Vagina (tissue), 2 donors: ENCODE data around the gene COMMD10. TPM values are rescaled to one million over a fixed set of nuclear protein-coding genes. Genes with fewer than 3 reads are reported as not detected.

ENCODE experiments used
- DNase-seq, 2 donors: peaks; one replicate each; pipeline ENCODE4 v3.0.0-alpha.2; 2017; ENCODE audit errors: extremely low spot score in 2 of 2
- H3K27ac ChIP-seq: fragments of 200-600 bp; sonication (generic); one replicate; pipeline ENCODE4 v1.5.1; 2019
- H3K27me3 ChIP-seq: fragments of 200-600 bp; sonication (generic); one replicate; pipeline ENCODE4 v1.5.1; 2019
- H3K36me3 ChIP-seq, 2 donors: fragments of 200-600 bp; sonication (generic); one replicate each; pipeline ENCODE4 v1.5.1; 2017 to 2019
- H3K4me1 ChIP-seq: fragments of 200-600 bp; sonication (generic); one replicate; pipeline ENCODE4 v1.5.1; 2019
- H3K4me3 ChIP-seq, 2 donors: fragments of 200-600 bp; sonication (generic); 1 replicate in 1 of 2; 2 replicates in 1 of 2; pipeline ENCODE4 v1.5.1; 2016 to 2019
- H3K9me3 ChIP-seq: fragments of 200-600 bp; sonication (generic); one replicate; pipeline ENCODE4 v1.5.1; 2019
- CTCF ChIP-seq, 3 experiments: fragments of 450-650 bp in 2 of 3; fragments of 200-600 bp in 1 of 3; sonication (generic) in 1 of 3; IDR thresholded peaks; one replicate each; pipeline ENCODE4 v1.5.1; 2017 to 2019; ENCODE audit warnings: antibody characterized with exemption in 3 of 3, mild to moderate bottlenecking in 2 of 3, moderate library complexity in 2 of 3
- POLR2A ChIP-seq, 2 donors: fragments of 450-650 bp; IDR thresholded peaks; one replicate each; pipeline ENCODE4 v1.6.1; 2017; ENCODE audit warnings: antibody characterized with exemption in 2 of 2, mild to moderate bottlenecking in 2 of 2, moderate library complexity in 2 of 2
- POLR2AphosphoS5 ChIP-seq, 2 donors: sonication (generic); formaldehyde crosslinking; IDR thresholded peaks; one replicate each; pipeline ENCODE4 v1.9.0; 2017; ENCODE audit warnings: antibody characterized with exemption in 2 of 2, mild to moderate bottlenecking in 2 of 2, low read depth in 1 of 2; ENCODE audit not compliant: insufficient read depth in 1 of 2
- intact Hi-C: fragments of 100-400 bp; cut with DNase I; formaldehyde crosslinking; loops from one replicate; pipeline ENCODE4 v1.15.1; 2023
- total RNA-seq: library from RNA; depleted of rRNA; stranded (reverse); fragments of >200 nt; gene quantifications from one replicate; pipeline ENCODE4 v1.2.3, GENCODE V29; 2016

The COMMD10 gene
- total RNA-seq, 1 donor from 2014 or later: 22.6 TPM

- Histone ChIP-seq H3K9me3 (no peaks in the 10 kb centered on the region), H3K4me1 (no peaks in the 10 kb centered on the region), H3K36me3 (no peaks in the 10 kb centered on the region), H3K27me3 (no peaks in the 10 kb centered on the region), H3K4me3 (no peak overlapping the region), H3K27ac (no peak overlapping the region)
- DNase-seq: no peak
- intact Hi-C loops: no loop called here
- TF ChIP-seq CTCF (IDR thresholded peaks at IDR 0.05) (no peak), POLR2AphosphoS5 (IDR thresholded peaks at IDR 0.05; ENCODE audit: insufficient read depth in 1 of 2, low read depth in 1 of 2) (no peak), POLR2A (IDR thresholded peaks at IDR 0.05) (no peak)
Observed at GRCh38 chr5:116153687-116154174, 68.9 kb downstream of the COMMD10 start.

GRCh38 chr5:116154252-116154651, 69.4 kb downstream of the COMMD10 start:
- intact Hi-C loops: no loop called here
- TF ChIP-seq POLR2A (IDR thresholded peaks at IDR 0.05): no peak
- TF ChIP-seq CTCF (IDR thresholded peaks at IDR 0.05): no peak
- TF ChIP-seq POLR2AphosphoS5 (IDR thresholded peaks at IDR 0.05; ENCODE audit: insufficient read depth in 1 of 2, low read depth in 1 of 2): no peak
- H3K36me3 ChIP-seq: no peaks in the 10 kb centered on the region
- H3K27me3 ChIP-seq: no peaks in the 10 kb centered on the region
- H3K27ac ChIP-seq: no peak overlapping the region
- DNase-seq: no peak
- no peaks in the 10 kb centered on the region for H3K4me1 ChIP-seq
- H3K4me3 ChIP-seq: no peak overlapping the region
- H3K9me3 ChIP-seq: no peaks in the 10 kb centered on the region

GRCh38 chr5:116154931-116155330, 70.1 kb downstream of the COMMD10 start:
- no peak for TF ChIP-seq POLR2AphosphoS5 (IDR thresholded peaks at IDR 0.05; ENCODE audit: insufficient read depth in 1 of 2, low read depth in 1 of 2)
- no peak for TF ChIP-seq CTCF (IDR thresholded peaks at IDR 0.05)
- TF ChIP-seq POLR2A (IDR thresholded peaks at IDR 0.05): no peak
- no peaks in the 10 kb centered on the region for H3K9me3 ChIP-seq
- H3K27me3 ChIP-seq: no peaks in the 10 kb centered on the region
- no peak overlapping the region for H3K27ac ChIP-seq
- H3K4me1 ChIP-seq: no peaks in the 10 kb centered on the region
- H3K4me3 ChIP-seq: no peak overlapping the region
- intact Hi-C loops: no loop called here
- no peak for DNase-seq
- H3K36me3 ChIP-seq: no peaks in the 10 kb centered on the region

- no peak overlapping the region for H3K4me3 ChIP-seq
- H3K9me3 ChIP-seq: no peaks in the 10 kb centered on the region
- no peak overlapping the region for H3K27ac ChIP-seq
- no peak for DNase-seq
- H3K27me3 ChIP-seq: no peaks in the 10 kb centered on the region
- H3K36me3 ChIP-seq: no peaks in the 10 kb centered on the region
- TF ChIP-seq POLR2A (IDR thresholded peaks at IDR 0.05): no peak
- TF ChIP-seq POLR2AphosphoS5 (IDR thresholded peaks at IDR 0.05; ENCODE audit: insufficient read depth in 1 of 2, low read depth in 1 of 2): no peak
- TF ChIP-seq CTCF (IDR thresholded peaks at IDR 0.05): no peak
- intact Hi-C loops: no loop called here
- H3K4me1 ChIP-seq: no peaks in the 10 kb centered on the region
Observed at GRCh38 chr5:116157902-116158301, 73.1 kb downstream of the COMMD10 start.

- no peak overlapping the region for H3K27ac ChIP-seq
- H3K9me3 ChIP-seq: no peaks in the 10 kb centered on the region
- H3K27me3 ChIP-seq: no peaks in the 10 kb centered on the region
- no peak for TF ChIP-seq POLR2AphosphoS5 (IDR thresholded peaks at IDR 0.05; ENCODE audit: insufficient read depth in 1 of 2, low read depth in 1 of 2)
- TF ChIP-seq CTCF (IDR thresholded peaks at IDR 0.05): no peak
- no peak for TF ChIP-seq POLR2A (IDR thresholded peaks at IDR 0.05)
- intact Hi-C loops: no loop called here
- DNase-seq: no peak
- H3K4me3 ChIP-seq: no peak overlapping the region
- no peaks in the 10 kb centered on the region for H3K36me3 ChIP-seq
- no peaks in the 10 kb centered on the region for H3K4me1 ChIP-seq
Observed at GRCh38 chr5:116159006-116159405, 74.2 kb downstream of the COMMD10 start.
